ENCODE data around the gene NINL.

- no peak for TF ChIP-seq CTCF (IDR thresholded peaks at IDR 0.05; ENCODE audit: low read depth, low read length, poor library complexity, severe bottlenecking)
- no peak for TF ChIP-seq EZH2phosphoT487 (IDR thresholded peaks at IDR 0.05; ENCODE audit: borderline replicate concordance, low read length)
Measured at GRCh38 chr20:25532971-25533391, 52.4 kb downstream of the NINL start.

Measured in DOHH2 (cell line).